ENCODE results near the gene MSH3. TPM values are rescaled to one million over a fixed set of nuclear protein-coding genes. Genes with fewer than 3 reads are reported as not detected.

The MSH3 gene
- total RNA-seq, 2 donors from 2014 or later, result 9.2 to 10.9 TPM

- TF ChIP-seq POLR2A (IDR thresholded peaks at IDR 0.05), result no peak
- TF ChIP-seq, protein P1, sequence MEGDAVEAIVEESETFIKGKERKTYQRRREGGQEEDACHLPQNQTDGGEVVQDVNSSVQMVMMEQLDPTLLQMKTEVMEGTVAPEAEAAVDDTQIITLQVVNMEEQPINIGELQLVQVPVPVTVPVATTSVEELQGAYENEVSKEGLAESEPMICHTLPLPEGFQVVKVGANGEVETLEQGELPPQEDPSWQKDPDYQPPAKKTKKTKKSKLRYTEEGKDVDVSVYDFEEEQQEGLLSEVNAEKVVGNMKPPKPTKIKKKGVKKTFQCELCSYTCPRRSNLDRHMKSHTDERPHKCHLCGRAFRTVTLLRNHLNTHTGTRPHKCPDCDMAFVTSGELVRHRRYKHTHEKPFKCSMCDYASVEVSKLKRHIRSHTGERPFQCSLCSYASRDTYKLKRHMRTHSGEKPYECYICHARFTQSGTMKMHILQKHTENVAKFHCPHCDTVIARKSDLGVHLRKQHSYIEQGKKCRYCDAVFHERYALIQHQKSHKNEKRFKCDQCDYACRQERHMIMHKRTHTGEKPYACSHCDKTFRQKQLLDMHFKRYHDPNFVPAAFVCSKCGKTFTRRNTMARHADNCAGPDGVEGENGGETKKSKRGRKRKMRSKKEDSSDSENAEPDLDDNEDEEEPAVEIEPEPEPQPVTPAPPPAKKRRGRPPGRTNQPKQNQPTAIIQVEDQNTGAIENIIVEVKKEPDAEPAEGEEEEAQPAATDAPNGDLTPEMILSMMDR (IDR thresholded peaks at IDR 0.05), result no peak
- no peak overlapping the region for H3K4me3 ChIP-seq
- H3K27ac ChIP-seq, result no peak overlapping the region
- intact Hi-C loops (cut with DNase I), result no loop called here
- DNase-seq (no peak), ATAC-seq (no peak)
- WGBS, 2 donors, result 95 to 100% methylated on average over 1 of the region's 1 CpG
- H3K27me3 ChIP-seq, result no peaks in the 10 kb centered on the region
- H3K9me3 ChIP-seq, result no peaks in the 10 kb centered on the region
- H3K36me3 ChIP-seq (replicated peaks in 1 of 2; ENCODE audit: insufficient read depth in 1 of 2, low read depth in 2 of 2), result no peaks in the 10 kb centered on the region
- H3K4me1 ChIP-seq, result no peaks in the 10 kb centered on the region
These were observed 106.2 kb downstream of the MSH3 start for GRCh38 chr5:80760680-80761079.

- H3K36me3 ChIP-seq (replicated peaks in 1 of 2; ENCODE audit: insufficient read depth in 1 of 2, low read depth in 2 of 2), result no peaks in the 10 kb centered on the region
- intact Hi-C loops (cut with DNase I), result no loop called here
- H3K9me3 ChIP-seq, result no peaks in the 10 kb centered on the region
- 95 to 98% methylated on average over 5 of the region's 5 CpGs for WGBS, 2 donors
- no peak for ATAC-seq
- no peaks in the 10 kb centered on the region for H3K4me1 ChIP-seq
- H3K4me3 ChIP-seq, result no peak overlapping the region
- no peaks in the 10 kb centered on the region for H3K27me3 ChIP-seq
- TF ChIP-seq POLR2A (IDR thresholded peaks at IDR 0.05), result no peak
- TF ChIP-seq, protein P1 (IDR thresholded peaks at IDR 0.05), result no peak
- no peak for DNase-seq
- no peak overlapping the region for H3K27ac ChIP-seq
These were observed 106.7 kb downstream of the MSH3 start for GRCh38 chr5:80761176-80761575.

GRCh38 chr5:80761966-80762365 is 107.5 kb downstream of the MSH3 start:
- H3K4me3 ChIP-seq, result no peak overlapping the region
- no peaks in the 10 kb centered on the region for H3K36me3 ChIP-seq (replicated peaks in 1 of 2; ENCODE audit: insufficient read depth in 1 of 2, low read depth in 2 of 2)
- no peaks in the 10 kb centered on the region for H3K4me1 ChIP-seq
- H3K27me3 ChIP-seq, result no peaks in the 10 kb centered on the region
- ATAC-seq (no peak), DNase-seq (no peak)
- no peaks in the 10 kb centered on the region for H3K9me3 ChIP-seq
- 33 to 40% methylated on average over 1 of the region's 1 CpG for WGBS, 2 donors
- TF ChIP-seq, protein P1 (IDR thresholded peaks at IDR 0.05), result no peak
- TF ChIP-seq POLR2A (IDR thresholded peaks at IDR 0.05), result no peak
- intact Hi-C loops (cut with DNase I), result no loop called here
- no peak overlapping the region for H3K27ac ChIP-seq

GRCh38 chr5:80762573-80762972 is 108.1 kb downstream of the MSH3 start:
- no peak overlapping the region for H3K4me3 ChIP-seq
- ATAC-seq, result no peak
- intact Hi-C loops (cut with DNase I), result no loop called here
- no peak for DNase-seq
- H3K27ac ChIP-seq, result no peak overlapping the region
- TF ChIP-seq POLR2A (IDR thresholded peaks at IDR 0.05), result no peak
- TF ChIP-seq, protein P1 (IDR thresholded peaks at IDR 0.05), result no peak
- no peaks in the 10 kb centered on the region for H3K4me1 ChIP-seq
- H3K9me3 ChIP-seq, result no peaks in the 10 kb centered on the region
- no peaks in the 10 kb centered on the region for H3K36me3 ChIP-seq (replicated peaks in 1 of 2; ENCODE audit: insufficient read depth in 1 of 2, low read depth in 2 of 2)
- WGBS, 2 donors, result 97 to 98% methylated on average over 4 of the region's 4 CpGs
- H3K27me3 ChIP-seq, result no peaks in the 10 kb centered on the region

DNA sequence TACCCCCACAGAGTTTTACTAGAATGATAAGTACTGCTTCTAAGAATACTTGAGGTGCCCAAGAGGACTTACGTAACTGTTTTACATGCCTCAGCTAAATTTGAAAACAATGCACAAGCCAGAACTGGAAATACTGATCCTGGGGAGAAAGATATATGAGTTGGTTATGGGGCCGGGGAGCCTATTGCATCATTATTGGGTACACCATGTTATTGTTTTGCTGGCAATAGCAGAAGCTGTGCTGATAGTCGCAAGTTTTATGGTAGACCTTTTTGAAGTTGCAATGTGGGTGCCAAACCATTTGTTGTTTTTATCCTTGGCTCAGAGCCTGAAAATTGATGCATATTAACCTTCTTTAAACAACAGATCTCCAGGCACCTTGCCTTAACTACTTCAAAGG is 108.8 kb downstream of the MSH3 start:
- WGBS, 2 donors, result 80 to 82% methylated on average over 3 of the region's 3 CpGs
- no peaks in the 10 kb centered on the region for H3K36me3 ChIP-seq (replicated peaks in 1 of 2; ENCODE audit: insufficient read depth in 1 of 2, low read depth in 2 of 2)
- H3K9me3 ChIP-seq, result no peaks in the 10 kb centered on the region
- no peaks in the 10 kb centered on the region for H3K27me3 ChIP-seq
- intact Hi-C loops (cut with DNase I), result no loop called here
- H3K27ac ChIP-seq, result no peak overlapping the region
- TF ChIP-seq, protein P1 (IDR thresholded peaks at IDR 0.05), result no peak
- no peak for TF ChIP-seq POLR2A (IDR thresholded peaks at IDR 0.05)
- ATAC-seq, result no peak
- DNase-seq, result no peak
- no peak overlapping the region for H3K4me3 ChIP-seq
- no peaks in the 10 kb centered on the region for H3K4me1 ChIP-seq

Data from body of pancreas (tissue), 4 donors.